Upper lobe of left lung (tissue), 6 donors: Measurements from ENCODE around the gene E2F8. TPM values are rescaled to one million over a fixed set of nuclear protein-coding genes. Genes with fewer than 3 reads are reported as not detected.
A peak's percentile ranks its signal among the peaks of the same experiment; 100 is the strongest.

Experiments used
- ATAC-seq, 2 donors: fragments of 200-7000 bp; cut with Tn5 transposase; one replicate each; pipeline ENCODE4 v1.9.1; 2022; ENCODE audit warnings: mild to moderate bottlenecking in 2 of 2, moderate library complexity in 2 of 2; ENCODE audit not compliant: low FRiP score in 2 of 2
- DNase-seq, 2 donors: peaks; one replicate each; pipeline ENCODE4 v3.0.0-alpha.2; 2019 to 2020
- H3K27ac ChIP-seq, 4 donors: fragments of 200-600 bp; sonication (generic); one replicate each; pipeline ENCODE4 v1.5.1; 2016 to 2019
- H3K27me3 ChIP-seq, 4 donors: fragments of 200-600 bp; sonication (generic); one replicate each; pipeline ENCODE4 v1.5.1; 2017 to 2019
- H3K36me3 ChIP-seq, 4 donors: fragments of 200-600 bp; sonication (generic); one replicate each; pipeline ENCODE4 v1.5.1; 2016 to 2019
- H3K4me1 ChIP-seq, 4 donors: fragments of 200-600 bp; sonication (generic); one replicate each; pipeline ENCODE4 v1.5.1; 2018 to 2019
- H3K4me3 ChIP-seq, 4 donors: fragments of 200-600 bp; sonication (generic); one replicate each; pipeline ENCODE4 v1.5.1; 2017 to 2019; ENCODE audit warnings: mild to moderate bottlenecking in 2 of 4, moderate library complexity in 1 of 4
- H3K9me3 ChIP-seq, 4 donors: fragments of 200-600 bp; sonication (generic); one replicate each; pipeline ENCODE4 v1.5.1; 2018 to 2019
- EP300 ChIP-seq, 4 donors: sonication (generic); formaldehyde crosslinking; IDR thresholded peaks; one replicate each; pipeline ENCODE4 v1.5.1; 2017; ENCODE audit warnings: antibody characterized with exemption in 4 of 4, control low read depth in 2 of 4
- POLR2A ChIP-seq, 4 donors: fragments of 450-650 bp; IDR thresholded peaks; one replicate each; pipeline ENCODE4 v1.5.1; 2016 to 2017; ENCODE audit warnings: antibody characterized with exemption in 4 of 4, mild to moderate bottlenecking in 2 of 4
- POLR2AphosphoS5 ChIP-seq, 2 donors: sonication (generic); formaldehyde crosslinking; IDR thresholded peaks; one replicate each; pipeline ENCODE4 v1.5.1; 2017; ENCODE audit warnings: antibody characterized with exemption in 2 of 2
- WGBS, 2 donors: methylation state at CpG; one replicate each; pipeline ENCODE4 v1.1.5; 2017 to 2018; 5-methylcytosine and 5-hydroxymethylcytosine counted together
- total RNA-seq, 6 donors: library from RNA; depleted of rRNA in 4 of 6; stranded (reverse); fragments of >200 nt in 4 of 6; gene quantifications; one replicate each; pipeline versions ENCODE4 v1.1.0 to v1.2.1, GENCODE V29; 2016 to 2021
- TF ChIP-seq, protein P1 (sequence below), 6 experiments: fragments of 450-650 bp in 4 of 6; fragments of 200-600 bp in 2 of 6; sonication (generic) in 2 of 6; IDR thresholded peaks; one replicate each; pipeline ENCODE4 v1.5.1; 2016 to 2019; ENCODE audit warnings: antibody characterized with exemption in 6 of 6
- donor health status: DM: no; HTN: no; CAD: no; lungs with moderate emphysema.
- donor health status: DM: no; HTN: yes; CAD: no; lungs with severe emphysema.

The E2F8 gene
- total RNA-seq, 6 donors from 2014 or later, result 0.40 to 1.6 (median 1.1) TPM

DNA sequence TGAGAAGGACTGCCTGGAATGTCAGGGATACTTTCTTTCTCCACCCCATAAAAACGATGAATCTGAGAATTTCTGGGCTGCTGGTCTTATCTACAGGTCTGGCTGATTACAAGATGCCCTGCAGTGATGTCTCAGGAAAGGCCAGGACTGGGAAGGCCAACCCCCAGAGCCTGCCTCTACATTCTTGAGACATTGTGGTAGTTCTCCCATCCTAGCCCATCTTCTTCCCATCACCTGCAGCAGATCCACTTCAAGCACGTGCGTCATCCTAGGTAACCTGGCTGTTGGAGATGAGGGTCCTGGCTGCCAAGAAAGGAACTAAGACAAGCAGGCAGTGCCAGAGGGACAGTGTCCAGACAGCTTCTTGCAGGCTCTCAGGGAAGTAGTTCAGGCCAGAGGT, 44.1 kb upstream of the E2F8 start:
- DNase-seq (no peak), ATAC-seq (no peak)
- H3K27me3 ChIP-seq, result no peaks in the 10 kb centered on the region
- H3K36me3 ChIP-seq, result no peaks in the 10 kb centered on the region
- H3K4me1 ChIP-seq, result peaks cover 0 to 4% (median 1%) of the 10 kb centered on the region in 4 donors
- no peak overlapping the region for H3K4me3 ChIP-seq
- no peak overlapping the region for H3K27ac ChIP-seq
- TF ChIP-seq POLR2AphosphoS5 (IDR thresholded peaks at IDR 0.05) (no peak), EP300 (IDR thresholded peaks at IDR 0.05) (no peak), POLR2A (IDR thresholded peaks at IDR 0.05) (no peak)
- TF ChIP-seq, protein P1, sequence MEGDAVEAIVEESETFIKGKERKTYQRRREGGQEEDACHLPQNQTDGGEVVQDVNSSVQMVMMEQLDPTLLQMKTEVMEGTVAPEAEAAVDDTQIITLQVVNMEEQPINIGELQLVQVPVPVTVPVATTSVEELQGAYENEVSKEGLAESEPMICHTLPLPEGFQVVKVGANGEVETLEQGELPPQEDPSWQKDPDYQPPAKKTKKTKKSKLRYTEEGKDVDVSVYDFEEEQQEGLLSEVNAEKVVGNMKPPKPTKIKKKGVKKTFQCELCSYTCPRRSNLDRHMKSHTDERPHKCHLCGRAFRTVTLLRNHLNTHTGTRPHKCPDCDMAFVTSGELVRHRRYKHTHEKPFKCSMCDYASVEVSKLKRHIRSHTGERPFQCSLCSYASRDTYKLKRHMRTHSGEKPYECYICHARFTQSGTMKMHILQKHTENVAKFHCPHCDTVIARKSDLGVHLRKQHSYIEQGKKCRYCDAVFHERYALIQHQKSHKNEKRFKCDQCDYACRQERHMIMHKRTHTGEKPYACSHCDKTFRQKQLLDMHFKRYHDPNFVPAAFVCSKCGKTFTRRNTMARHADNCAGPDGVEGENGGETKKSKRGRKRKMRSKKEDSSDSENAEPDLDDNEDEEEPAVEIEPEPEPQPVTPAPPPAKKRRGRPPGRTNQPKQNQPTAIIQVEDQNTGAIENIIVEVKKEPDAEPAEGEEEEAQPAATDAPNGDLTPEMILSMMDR (IDR thresholded peaks at IDR 0.05), result no peak
- no peaks in the 10 kb centered on the region for H3K9me3 ChIP-seq
- 78 to 82% methylated on average over 3 of the region's 3 CpGs for WGBS, 2 donors

DNA sequence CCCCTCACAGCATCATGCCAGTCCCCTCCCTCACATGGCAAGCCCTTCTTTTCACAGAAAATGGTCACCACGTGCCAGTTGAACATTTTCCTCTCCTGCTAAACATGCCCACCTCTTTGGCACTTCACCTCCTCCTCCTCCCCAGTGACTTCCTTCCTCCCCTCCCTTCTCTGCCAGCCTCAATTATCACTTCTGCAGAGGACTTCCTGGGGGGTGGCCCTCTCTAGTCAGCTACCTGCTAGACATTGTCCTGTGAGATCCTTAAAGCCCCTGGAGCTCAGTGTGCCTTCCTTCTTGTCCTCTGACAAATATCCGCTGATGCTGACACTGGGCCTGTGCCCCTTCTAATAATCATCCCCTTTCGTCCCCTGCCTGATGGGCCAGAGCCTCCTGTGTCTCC, 43.2 kb upstream of the E2F8 start:
- no peaks in the 10 kb centered on the region for H3K27me3 ChIP-seq
- peaks cover 0 to 4% (median 1%) of the 10 kb centered on the region in 4 donors for H3K4me1 ChIP-seq
- H3K4me3 ChIP-seq, result no peak overlapping the region
- ATAC-seq, result no peak
- H3K36me3 ChIP-seq, result no peaks in the 10 kb centered on the region
- WGBS, 2 donors, result 50 to 56% methylated on average over 3 of the region's 3 CpGs
- TF ChIP-seq POLR2A (IDR thresholded peaks at IDR 0.05), result no peak
- TF ChIP-seq, protein P1 (IDR thresholded peaks at IDR 0.05), result no peak
- TF ChIP-seq POLR2AphosphoS5 (IDR thresholded peaks at IDR 0.05), result no peak
- no peak for TF ChIP-seq EP300 (IDR thresholded peaks at IDR 0.05)
- no peak for DNase-seq
- no peak overlapping the region for H3K27ac ChIP-seq
- H3K9me3 ChIP-seq, result no peaks in the 10 kb centered on the region

DNA sequence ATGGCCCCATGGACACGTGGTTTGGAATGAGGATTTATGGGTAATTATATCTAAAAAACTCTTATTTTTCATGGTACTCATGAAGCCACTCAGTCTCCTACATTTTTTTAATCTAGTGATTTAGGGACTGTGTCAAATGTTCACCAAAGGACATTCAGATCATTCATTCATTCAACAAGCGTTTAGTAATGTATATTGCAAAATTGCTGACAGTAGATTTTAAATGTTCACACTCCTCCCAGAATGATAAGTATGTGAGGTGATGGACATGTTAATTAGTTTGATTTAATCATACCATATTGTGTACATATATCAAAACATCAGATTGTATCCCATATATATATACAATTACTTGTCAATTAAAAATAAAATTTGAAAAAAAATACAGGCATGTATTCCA, 40.8 kb upstream of the E2F8 start:
- DNase-seq, result no peak
- no peak overlapping the region for H3K4me3 ChIP-seq
- H3K36me3 ChIP-seq, result no peaks in the 10 kb centered on the region
- 74 to 75% methylated on average over 2 of the region's 2 CpGs for WGBS, 2 donors
- H3K9me3 ChIP-seq, result no peaks in the 10 kb centered on the region
- TF ChIP-seq EP300 (IDR thresholded peaks at IDR 0.05) (no peak), POLR2A (IDR thresholded peaks at IDR 0.05) (no peak)
- TF ChIP-seq, protein P1 (IDR thresholded peaks at IDR 0.05), result no peak
- peaks cover 0 to 4% (median 1%) of the 10 kb centered on the region in 4 donors for H3K4me1 ChIP-seq
- no peak overlapping the region for H3K27ac ChIP-seq
- ATAC-seq, result no peak
- H3K27me3 ChIP-seq, result no peaks in the 10 kb centered on the region

DNA sequence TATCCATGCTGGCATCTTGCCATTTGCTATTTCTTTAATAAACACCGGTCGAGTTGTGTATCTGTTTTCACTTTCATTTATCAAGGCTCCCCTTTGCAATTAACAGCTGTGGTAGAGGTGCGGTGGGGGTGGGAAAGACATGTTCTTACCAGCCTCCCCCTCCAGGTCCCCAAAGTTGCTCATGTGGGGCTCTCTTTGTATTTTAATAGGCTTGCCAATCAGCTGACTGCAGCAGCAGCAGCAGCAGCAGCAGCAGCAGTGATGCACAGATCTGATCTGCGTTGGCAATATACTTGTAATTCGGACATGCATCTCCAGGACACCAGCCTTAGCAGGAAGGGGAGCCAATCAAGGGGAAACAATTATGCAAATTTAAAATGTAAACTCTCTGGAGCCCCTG, 40.3 kb upstream of the E2F8 start:
- Histone ChIP-seq H3K9me3 (no peaks in the 10 kb centered on the region), H3K36me3 (no peaks in the 10 kb centered on the region), H3K4me1 (peaks cover 0 to 4% (median 1%) of the 10 kb centered on the region in 4 donors), H3K27me3 (no peaks in the 10 kb centered on the region), H3K27ac (no peak overlapping the region), H3K4me3 (peak overlapping the region in 1 of 4 donors; percentile 17)
- WGBS, 2 donors, result 37 to 51% methylated on average over 5 of the region's 5 CpGs
- ATAC-seq (no peak), DNase-seq (no peak)
- TF ChIP-seq POLR2AphosphoS5 (IDR thresholded peaks at IDR 0.05) (no peak), EP300 (IDR thresholded peaks at IDR 0.05) (no peak), POLR2A (IDR thresholded peaks at IDR 0.05) (no peak)
- TF ChIP-seq, protein P1 (IDR thresholded peaks at IDR 0.05), result no peak

DNA sequence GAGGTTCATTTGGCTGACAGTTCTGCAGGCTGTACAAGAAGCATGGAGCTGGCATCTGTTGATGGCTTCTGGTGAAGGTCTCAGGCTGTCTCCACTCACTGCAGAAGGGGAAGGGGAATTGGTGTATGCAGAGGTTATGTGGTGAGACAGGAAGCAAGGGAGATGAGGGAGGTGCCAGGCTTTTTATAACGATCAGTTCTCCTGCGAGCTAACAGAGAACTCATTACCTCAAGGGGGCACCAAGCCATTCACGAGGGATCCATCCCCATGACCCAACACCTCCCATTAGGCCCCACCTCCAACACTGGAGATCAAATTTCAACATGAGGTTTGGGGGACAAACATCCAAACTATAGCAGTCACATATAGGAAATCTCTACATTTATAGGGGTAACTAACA, 38.7 kb upstream of the E2F8 start:
- Histone ChIP-seq H3K27me3 (no peaks in the 10 kb centered on the region), H3K27ac (no peak overlapping the region), H3K4me3 (no peak overlapping the region), H3K36me3 (no peaks in the 10 kb centered on the region), H3K4me1 (peaks cover 0 to 4% (median 1%) of the 10 kb centered on the region in 4 donors), H3K9me3 (no peaks in the 10 kb centered on the region)
- TF ChIP-seq EP300 (IDR thresholded peaks at IDR 0.05) (no peak), POLR2A (IDR thresholded peaks at IDR 0.05) (no peak), POLR2AphosphoS5 (IDR thresholded peaks at IDR 0.05) (no peak)
- TF ChIP-seq, protein P1 (IDR thresholded peaks at IDR 0.05), result no peak
- DNase-seq, result no peak
- 53 to 64% methylated on average over 3 of the region's 3 CpGs for WGBS, 2 donors
- no peak for ATAC-seq
